ENCODE results near the gene APBB2. TPM values are rescaled to one million over a fixed set of nuclear protein-coding genes. Genes with fewer than 3 reads are reported as not detected.

The APBB2 gene
- total and polyA plus RNA-seq, 2 of the 8 experiments (the other 6 are each of a cell fraction or from before 2014, with no cell fraction given) = 58.7 to 59.4 TPM

- no peak for TF ChIP-seq EZH2 (IDR thresholded peaks at IDR 0.05; ENCODE audit: low read depth, low read length, severe bottlenecking)
- no peak for TF ChIP-seq ZNF274 (IDR thresholded peaks at IDR 0.05; ENCODE audit: borderline replicate concordance, extremely low read depth, low read length)
- no peak for TF ChIP-seq MAX (IDR thresholded peaks at IDR 0.05)
These were observed 118.4 kb downstream of the APBB2 start (continued) for GRCh38 chr4:41095973-41096372.

Data from H1 (cell line).